GM12892 (cell line): ENCODE measurements around the gene CRTAC1.

Source experiments
- POLR2A ChIP-seq: IDR thresholded peaks from 2 replicates; pipeline ENCODE4 v1.6.1; 2011; ENCODE audit warnings: low read depth, low read length, control low read depth
- POLR2AphosphoS5 ChIP-seq: IDR thresholded peaks from 2 replicates; pipeline ENCODE4 v1.6.1; 2011; ENCODE audit warnings: low read depth, low read length, control low read depth

DNA sequence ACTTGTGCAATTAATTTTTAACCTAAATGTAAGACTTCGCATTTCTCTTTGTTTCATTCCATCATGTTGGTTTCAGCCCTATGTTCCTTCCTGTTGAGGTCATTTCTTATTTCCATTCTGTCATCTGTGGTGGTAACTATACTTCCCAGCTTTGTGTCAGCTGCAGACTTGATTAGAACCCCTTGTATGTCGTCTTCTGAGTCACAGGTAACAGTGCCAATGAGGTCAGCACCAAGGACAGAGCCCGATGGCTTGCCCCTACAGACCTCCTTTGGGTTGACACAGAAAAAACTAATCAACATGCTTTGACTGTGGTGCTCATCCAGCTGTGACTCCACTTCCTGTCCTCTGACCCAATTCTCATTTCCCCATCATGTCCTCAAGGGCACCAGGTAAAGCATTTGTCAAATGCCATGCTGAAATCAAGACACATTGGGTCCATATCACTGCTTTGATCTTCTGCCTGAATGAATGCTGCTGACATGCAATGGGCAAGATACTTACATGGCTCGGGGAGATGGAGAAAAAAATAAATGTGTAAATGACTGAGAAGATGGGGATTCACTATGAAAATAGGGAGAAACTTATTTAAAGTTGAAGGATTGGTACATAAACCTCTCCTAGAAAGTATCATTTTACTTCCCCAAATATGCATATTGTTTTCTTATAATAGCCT, 25.6 kb upstream of the CRTAC1 start:
- no peak for TF ChIP-seq POLR2A
- no peak for TF ChIP-seq POLR2AphosphoS5
